GM12864 (cell line): ENCODE data around the gene HOXA5.

ENCODE experiments used
- DNase-seq: peaks from one replicate; pipeline ENCODE4 v3.0.0-alpha.2; 2011; ENCODE audit warnings: low read depth
- H3K4me3 ChIP-seq: 2 replicates; pipeline ENCODE4 v1.5.1; 2011; ENCODE audit warnings: mild to moderate bottlenecking, low read depth, low read length, control low read depth
- TF ChIP-seq, protein P1 (sequence below): IDR thresholded peaks from 2 replicates; pipeline ENCODE4 v1.5.1; 2011; ENCODE audit warnings: low read depth, mild to moderate bottlenecking, moderate library complexity, low read length, control low read depth, inconsistent platforms; ENCODE audit errors: missing control alignments

The HOXA5 gene

GRCh38 chr7:27107391-27108381 is 35.8 kb downstream of the HOXA5 start:
- H3K4me3 ChIP-seq, result no peak overlapping the region
- TF ChIP-seq, protein P1, sequence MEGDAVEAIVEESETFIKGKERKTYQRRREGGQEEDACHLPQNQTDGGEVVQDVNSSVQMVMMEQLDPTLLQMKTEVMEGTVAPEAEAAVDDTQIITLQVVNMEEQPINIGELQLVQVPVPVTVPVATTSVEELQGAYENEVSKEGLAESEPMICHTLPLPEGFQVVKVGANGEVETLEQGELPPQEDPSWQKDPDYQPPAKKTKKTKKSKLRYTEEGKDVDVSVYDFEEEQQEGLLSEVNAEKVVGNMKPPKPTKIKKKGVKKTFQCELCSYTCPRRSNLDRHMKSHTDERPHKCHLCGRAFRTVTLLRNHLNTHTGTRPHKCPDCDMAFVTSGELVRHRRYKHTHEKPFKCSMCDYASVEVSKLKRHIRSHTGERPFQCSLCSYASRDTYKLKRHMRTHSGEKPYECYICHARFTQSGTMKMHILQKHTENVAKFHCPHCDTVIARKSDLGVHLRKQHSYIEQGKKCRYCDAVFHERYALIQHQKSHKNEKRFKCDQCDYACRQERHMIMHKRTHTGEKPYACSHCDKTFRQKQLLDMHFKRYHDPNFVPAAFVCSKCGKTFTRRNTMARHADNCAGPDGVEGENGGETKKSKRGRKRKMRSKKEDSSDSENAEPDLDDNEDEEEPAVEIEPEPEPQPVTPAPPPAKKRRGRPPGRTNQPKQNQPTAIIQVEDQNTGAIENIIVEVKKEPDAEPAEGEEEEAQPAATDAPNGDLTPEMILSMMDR, result no peak
- DNase-seq, result no peak

- TF ChIP-seq, protein P1, result no peak
- no peak overlapping the region for H3K4me3 ChIP-seq
These were observed 36.6 kb downstream of the HOXA5 start for GRCh38 chr7:27106901-27107240.

GRCh38 chr7:27106181-27106900 is 37.1 kb downstream of the HOXA5 start:
- TF ChIP-seq, protein P1, result no peak
- DNase-seq, result no peak
- no peak overlapping the region for H3K4me3 ChIP-seq

More at GRCh38 chr7:27106901-27107240, 36.6 kb downstream of the HOXA5 start:
- DNase-seq, result no peak

GRCh38 chr7:27105301-27106031 is 38.0 kb downstream of the HOXA5 start:
- TF ChIP-seq, protein P1, result no peak
- no peak overlapping the region for H3K4me3 ChIP-seq
- DNase-seq, result no peak

GRCh38 chr7:27104341-27105058 is 39.0 kb downstream of the HOXA5 start:
- no peak overlapping the region for H3K4me3 ChIP-seq
- TF ChIP-seq, protein P1, result no peak
- no peak for DNase-seq
